GM12872 (cell line): Measurements from ENCODE around the gene CDKN2A.

ENCODE experiments used
- TF ChIP-seq, protein P1 (sequence below): IDR thresholded peaks from 3 replicates; pipeline ENCODE4 v1.5.1; 2011; ENCODE audit warnings: low read depth, mild to moderate bottlenecking, low read length, moderate library complexity; ENCODE audit not compliant: insufficient read depth

The CDKN2A gene

DNA sequence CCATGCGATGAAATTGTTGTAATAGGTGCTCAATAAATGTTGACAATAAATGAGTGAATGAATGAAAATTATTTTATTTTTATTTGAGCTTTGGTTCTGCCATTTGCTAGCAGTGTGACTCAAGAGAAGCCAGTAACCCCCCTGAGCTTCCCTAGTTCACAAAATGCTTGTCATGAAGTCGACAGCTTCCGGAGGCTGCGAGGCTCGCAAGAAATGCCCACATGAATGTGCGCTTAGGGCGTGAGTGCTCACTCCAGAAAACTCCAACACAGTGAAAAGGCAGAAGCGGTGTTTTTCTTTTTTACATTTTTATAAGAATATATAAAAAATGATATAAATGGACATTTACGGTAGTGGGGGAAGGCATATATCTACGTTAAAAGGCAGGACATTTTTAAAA is 26.5 kb downstream of the CDKN2A start:
- TF ChIP-seq, protein P1, sequence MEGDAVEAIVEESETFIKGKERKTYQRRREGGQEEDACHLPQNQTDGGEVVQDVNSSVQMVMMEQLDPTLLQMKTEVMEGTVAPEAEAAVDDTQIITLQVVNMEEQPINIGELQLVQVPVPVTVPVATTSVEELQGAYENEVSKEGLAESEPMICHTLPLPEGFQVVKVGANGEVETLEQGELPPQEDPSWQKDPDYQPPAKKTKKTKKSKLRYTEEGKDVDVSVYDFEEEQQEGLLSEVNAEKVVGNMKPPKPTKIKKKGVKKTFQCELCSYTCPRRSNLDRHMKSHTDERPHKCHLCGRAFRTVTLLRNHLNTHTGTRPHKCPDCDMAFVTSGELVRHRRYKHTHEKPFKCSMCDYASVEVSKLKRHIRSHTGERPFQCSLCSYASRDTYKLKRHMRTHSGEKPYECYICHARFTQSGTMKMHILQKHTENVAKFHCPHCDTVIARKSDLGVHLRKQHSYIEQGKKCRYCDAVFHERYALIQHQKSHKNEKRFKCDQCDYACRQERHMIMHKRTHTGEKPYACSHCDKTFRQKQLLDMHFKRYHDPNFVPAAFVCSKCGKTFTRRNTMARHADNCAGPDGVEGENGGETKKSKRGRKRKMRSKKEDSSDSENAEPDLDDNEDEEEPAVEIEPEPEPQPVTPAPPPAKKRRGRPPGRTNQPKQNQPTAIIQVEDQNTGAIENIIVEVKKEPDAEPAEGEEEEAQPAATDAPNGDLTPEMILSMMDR = no peak

DNA sequence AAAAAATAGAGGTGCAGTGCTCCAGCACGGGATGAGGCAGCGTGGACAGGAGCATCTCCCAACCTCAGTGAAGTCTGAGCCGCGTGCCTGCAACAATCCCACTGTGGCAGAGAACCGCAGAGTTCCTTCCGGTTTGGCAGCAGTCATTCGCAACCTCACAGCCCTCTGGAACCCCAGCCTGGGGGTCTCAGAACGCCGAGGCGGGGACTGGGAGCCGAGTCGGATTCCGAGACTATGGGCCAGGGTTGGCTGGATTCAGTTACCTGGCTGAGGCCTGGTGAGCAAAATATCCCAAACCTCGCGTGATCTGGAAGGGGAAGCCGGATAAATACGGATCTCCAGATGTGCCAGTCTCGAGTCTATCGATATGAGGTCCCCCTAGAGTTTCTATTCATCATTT is 27.0 kb downstream of the CDKN2A start:
- TF ChIP-seq, protein P1 = no peak

DNA sequence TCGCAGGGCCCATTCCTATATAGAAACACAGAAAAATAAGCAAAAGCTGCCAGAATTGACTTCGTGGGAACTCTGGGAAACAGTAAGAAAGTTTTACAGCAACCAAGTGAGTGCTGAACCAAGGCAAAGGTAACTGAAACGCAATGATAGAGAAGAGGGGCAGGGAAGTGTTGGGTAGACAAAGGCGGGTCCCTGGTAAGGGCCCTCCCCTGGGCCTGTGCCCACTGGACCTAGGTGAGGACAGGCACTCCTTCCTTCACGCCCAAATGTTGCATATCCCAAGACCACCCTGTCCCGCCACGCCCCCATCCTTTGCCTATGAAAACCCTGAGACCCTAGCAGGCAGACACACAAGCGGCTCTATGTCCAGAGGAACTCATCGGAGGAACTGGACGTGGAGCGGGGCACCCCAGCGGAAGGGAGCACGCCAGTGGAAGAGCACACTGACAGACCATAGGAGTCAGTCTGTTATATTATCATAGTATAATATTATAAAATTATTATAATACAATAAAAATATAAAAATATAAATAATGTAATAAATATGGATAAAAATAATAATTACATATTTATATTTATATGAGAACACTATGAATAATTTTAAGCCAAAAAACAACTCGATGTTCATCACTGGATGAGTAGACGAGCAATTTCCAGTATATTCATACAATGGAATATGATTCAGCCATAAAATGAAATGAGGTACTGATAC is 27.9 kb downstream of the CDKN2A start:
- TF ChIP-seq, protein P1 = no peak

DNA sequence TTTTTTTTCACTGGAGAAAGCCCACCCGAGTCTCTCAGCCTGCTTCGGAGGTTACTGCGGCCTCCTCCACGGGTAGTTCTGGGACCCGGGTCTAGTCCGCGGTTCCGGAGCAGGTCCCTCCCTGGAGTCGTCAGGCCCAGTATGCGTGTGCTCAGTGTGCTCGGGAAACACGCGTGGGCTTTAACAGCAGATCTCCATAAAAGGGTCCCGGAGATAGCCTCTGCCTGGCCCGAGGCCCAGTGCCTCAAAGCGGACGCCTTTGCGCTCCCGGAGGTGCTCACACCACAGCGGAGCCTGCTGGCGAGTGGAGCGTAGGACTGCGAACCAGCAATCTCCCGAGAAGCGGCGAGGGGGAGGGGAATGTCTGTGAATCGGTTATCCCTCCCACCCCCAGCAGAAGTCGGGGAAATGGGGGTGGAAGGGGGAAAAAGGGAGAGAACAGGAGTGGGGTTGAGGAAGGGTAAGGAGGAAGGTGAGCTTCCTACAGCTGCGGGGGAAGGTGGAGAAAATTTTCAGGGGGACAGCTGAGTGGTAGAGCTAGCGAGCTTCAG is 28.7 kb downstream of the CDKN2A start:
- TF ChIP-seq, protein P1 = peak; percentile 66

DNA sequence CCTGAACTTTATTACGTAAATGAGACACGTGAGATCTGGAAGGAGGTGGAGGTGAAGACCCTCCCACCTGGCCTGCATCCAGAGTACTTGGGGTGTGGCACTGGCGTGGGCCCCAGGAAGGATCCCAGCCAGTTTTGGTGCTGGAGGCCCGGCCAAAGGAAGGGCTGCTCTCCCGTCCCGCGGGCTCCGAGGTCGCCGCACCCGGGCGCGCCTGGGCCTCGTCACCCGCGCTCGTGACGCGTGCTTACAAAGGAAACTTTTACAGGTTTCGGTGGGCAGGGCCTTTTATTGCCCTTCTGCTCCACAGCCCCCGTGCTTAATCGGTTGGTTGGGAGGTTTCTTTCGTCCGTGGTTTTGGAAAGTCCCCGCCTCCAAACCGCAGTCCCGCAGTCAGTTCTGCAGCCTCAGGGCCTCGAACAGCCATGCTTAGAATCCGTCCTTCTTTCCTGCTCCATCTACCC is 29.2 kb downstream of the CDKN2A start:
- TF ChIP-seq, protein P1 = no peak

DNA sequence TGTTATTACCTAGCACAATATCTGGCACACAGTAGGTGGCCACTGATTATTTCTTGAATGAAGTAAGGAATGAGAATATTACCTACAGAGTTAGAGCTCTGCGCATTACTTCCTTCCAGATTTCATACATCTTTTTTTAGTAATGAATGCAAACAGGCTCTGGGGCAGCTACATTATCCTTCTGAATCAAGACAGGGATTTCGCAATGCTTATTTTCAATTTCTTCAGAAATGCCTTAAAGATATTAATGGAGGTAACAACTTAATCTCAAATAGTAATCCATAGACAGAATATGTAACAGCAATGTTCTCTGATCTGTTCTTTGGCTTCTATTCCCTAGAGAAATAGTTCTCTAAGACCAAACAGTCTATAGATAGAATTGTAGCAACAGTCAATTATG is 32.6 kb downstream of the CDKN2A start:
- TF ChIP-seq, protein P1 = no peak

DNA sequence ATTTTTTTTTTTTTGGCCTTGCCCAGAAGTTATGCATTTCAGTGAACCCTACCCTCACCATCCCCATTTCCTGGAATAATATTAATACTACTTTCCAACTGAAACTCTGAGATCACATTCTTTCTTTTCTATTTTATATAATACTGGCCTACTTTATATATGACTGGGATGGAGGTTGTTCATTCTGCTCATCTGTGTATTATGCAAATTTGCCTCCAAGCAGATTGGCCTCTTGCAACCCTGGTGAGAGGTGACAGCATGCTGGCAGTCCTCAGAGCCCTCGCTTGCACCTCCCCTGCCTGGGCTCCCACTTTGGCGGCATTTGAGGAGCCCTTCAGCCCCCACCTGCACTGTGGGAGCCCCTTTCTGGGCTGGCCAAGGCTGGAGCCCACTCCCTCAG is 35.4 kb downstream of the CDKN2A start:
- TF ChIP-seq, protein P1 = no peak
